HFF-Myc (cell line): ENCODE measurements around the gene DNALI1.
"Not testable (repeated sequence)": the region's sequence is repeated elsewhere in the genome, so short reads cannot be mapped to it uniquely, and the experiment has no call there.

Experiments used
- DNase-seq: peaks from one replicate; pipeline ENCODE4 v3.0.0-alpha.2; 2011; ENCODE audit warnings: low read depth; ENCODE audit errors: extremely low read depth
- H3K4me3 ChIP-seq: replicated peaks from 2 replicates; pipeline ENCODE4 v1.5.1; 2011; ENCODE audit warnings: low read depth, mild to moderate bottlenecking, control low read depth, low read length
- TF ChIP-seq, protein P1 (sequence below): IDR thresholded peaks from 2 replicates; pipeline ENCODE4 v1.5.1; 2012; ENCODE audit warnings: mild to moderate bottlenecking, low read depth, low read length, control low read depth; ENCODE audit errors: missing control alignments

Gene DNALI1

GRCh38 chr1:37519613-37520012, 37.1 kb upstream of the DNALI1 start:
- DNase-seq, result no peak
- no peak overlapping the region for H3K4me3 ChIP-seq
- TF ChIP-seq, protein P1, sequence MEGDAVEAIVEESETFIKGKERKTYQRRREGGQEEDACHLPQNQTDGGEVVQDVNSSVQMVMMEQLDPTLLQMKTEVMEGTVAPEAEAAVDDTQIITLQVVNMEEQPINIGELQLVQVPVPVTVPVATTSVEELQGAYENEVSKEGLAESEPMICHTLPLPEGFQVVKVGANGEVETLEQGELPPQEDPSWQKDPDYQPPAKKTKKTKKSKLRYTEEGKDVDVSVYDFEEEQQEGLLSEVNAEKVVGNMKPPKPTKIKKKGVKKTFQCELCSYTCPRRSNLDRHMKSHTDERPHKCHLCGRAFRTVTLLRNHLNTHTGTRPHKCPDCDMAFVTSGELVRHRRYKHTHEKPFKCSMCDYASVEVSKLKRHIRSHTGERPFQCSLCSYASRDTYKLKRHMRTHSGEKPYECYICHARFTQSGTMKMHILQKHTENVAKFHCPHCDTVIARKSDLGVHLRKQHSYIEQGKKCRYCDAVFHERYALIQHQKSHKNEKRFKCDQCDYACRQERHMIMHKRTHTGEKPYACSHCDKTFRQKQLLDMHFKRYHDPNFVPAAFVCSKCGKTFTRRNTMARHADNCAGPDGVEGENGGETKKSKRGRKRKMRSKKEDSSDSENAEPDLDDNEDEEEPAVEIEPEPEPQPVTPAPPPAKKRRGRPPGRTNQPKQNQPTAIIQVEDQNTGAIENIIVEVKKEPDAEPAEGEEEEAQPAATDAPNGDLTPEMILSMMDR, result no peak

DNA sequence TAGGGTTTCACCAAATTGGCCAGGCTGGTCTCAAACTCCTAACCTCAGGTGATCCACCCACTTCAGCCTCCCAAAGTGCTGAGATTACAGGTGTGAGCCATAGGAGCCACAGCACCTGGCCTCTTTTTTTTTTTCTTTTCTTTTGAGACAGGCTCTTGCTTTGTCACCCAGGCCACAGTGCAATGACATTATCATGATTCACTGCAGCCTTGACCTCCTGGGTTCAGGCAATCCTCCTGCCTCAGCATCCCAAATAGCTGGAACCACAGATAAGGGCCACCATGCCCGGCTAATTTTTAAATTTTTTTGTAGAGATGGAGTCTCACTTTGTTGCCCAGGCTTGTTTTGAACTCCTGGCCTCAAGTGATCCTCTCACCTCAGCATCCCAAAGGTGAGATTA, 26.9 kb upstream of the DNALI1 start:
- DNase-seq, H3K4me3 ChIP-seq: not testable (repeated sequence)

DNA sequence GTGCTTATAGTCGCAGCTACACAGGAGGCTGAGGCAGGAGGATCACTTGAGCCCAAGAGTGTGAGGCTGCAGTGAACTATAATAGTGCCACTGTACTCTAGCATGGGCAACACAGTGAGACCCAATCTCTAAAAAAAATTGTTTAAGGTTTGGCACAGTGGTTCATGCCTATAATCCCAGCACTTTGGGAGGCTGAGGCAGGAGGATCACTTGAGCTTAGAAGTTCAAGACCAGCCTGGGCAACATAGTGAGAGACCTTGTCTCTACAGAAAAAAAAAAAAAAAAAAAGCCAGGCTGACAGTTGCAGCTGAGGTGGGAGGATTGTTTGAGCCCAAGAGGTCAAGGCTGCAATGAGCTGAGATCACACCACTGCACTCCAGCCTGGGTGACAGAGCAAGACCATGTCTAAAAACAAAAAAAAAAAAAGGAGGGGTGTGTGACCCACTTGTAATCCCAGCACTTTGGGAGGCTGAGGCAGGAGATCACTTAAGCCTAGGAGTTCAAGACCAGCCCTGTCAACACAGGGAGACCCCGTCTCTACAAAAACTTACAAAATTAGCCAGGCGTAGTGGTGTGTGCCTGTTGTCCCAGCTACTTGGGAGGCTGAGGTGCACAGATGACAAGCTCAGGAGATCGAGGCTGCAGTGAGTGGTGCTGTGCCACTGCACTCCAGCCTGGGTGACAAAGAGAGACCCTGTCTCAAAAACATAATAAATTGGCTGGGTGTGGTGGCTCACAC, 24.2 kb upstream of the DNALI1 start:
- not testable (repeated sequence) for DNase-seq, H3K4me3 ChIP-seq

- no peak overlapping the region for H3K4me3 ChIP-seq
- TF ChIP-seq, protein P1, result no peak
- DNase-seq, result no peak
These were observed 23.2 kb upstream of the DNALI1 start for GRCh38 chr1:37533317-37534093.

DNA sequence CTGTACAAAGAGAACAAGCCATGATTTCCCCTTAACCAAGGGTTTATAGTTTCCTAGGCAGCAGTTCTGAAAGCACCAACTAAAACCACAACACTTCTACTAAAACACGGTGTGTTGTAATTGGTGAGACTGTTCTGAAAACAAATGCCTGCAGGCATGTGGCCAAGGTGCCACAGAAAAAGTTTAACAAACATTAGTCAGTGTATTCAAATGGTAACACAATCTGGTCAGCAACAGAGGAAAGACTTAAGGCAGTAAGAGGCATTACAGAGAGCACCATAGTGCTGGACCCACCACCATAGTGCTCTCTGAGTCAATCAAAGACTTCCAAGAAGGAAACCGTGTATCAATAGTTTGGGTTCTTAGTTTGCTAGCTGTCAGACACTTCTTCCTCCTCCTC, 19.4 kb upstream of the DNALI1 start:
- DNase-seq, result peak; percentile 9
- TF ChIP-seq, protein P1, result no peak
- H3K4me3 ChIP-seq, result no peak overlapping the region

GRCh38 chr1:37539154-37539553, 17.6 kb upstream of the DNALI1 start:
- DNase-seq, H3K4me3 ChIP-seq: not testable (repeated sequence)

GRCh38 chr1:37540036-37540785, 16.5 kb upstream of the DNALI1 start:
- DNase-seq, result no peak
- H3K4me3 ChIP-seq, result no peak overlapping the region
- TF ChIP-seq, protein P1, result no peak

DNA sequence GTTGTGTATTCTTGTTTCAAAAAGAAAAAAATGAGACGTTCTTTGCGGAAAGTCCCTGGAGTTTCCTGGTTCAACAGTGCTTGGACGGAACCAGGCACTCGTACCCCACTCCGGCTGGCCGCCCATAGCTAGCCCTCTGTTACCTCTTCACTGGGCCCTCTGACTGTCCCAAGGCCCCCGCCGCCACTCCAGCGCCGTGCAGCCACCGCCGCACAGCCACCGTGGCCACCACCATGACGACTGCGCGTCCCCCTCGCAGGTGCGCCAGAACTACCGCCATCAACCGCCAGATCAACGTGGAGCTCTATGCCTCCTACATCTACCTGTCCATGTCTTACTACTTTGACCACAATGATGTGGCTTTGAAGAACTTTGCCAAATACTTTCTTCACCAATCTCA, 12.2 kb upstream of the DNALI1 start:
- no peak overlapping the region for H3K4me3 ChIP-seq
- DNase-seq, result no peak
- TF ChIP-seq, protein P1, result no peak
